Motor neuron (in vitro differentiated cells): ENCODE results near the gene PRKG2. TPM values are rescaled to one million over a fixed set of nuclear protein-coding genes. Genes with fewer than 3 reads are reported as not detected.

Experiments
- ATAC-seq, 8 experiments: fragments of 200-7000 bp; cut with Tn5 transposase; replicated peaks in 6 of 8; 2 replicates each; pipeline ENCODE4 v1.8.0; 2021; ENCODE audit warnings: mild to moderate bottlenecking in 8 of 8, moderate library complexity in 8 of 8
- H3K27ac ChIP-seq, 2 donors: fragments of 250-450 bp; sonication (Bioruptor Pico); 2 replicates each; pipeline ENCODE4 v1.9.0; 2021; ENCODE audit warnings: antibody characterized with exemption in 2 of 2, mild to moderate bottlenecking in 2 of 2, moderate library complexity in 1 of 2
- H3K4me1 ChIP-seq, 2 donors: fragments of 250-450 bp; sonication (Bioruptor Pico); replicated peaks in 1 of 2; 2 replicates each; pipeline ENCODE4 v1.6.1; 2021; ENCODE audit warnings: antibody characterized with exemption in 2 of 2, mild to moderate bottlenecking in 2 of 2, moderate library complexity in 1 of 2
- H3K4me3 ChIP-seq, 5 donors: fragments of 250-450 bp; sonication (Bioruptor Pico); 2 replicates each; pipeline ENCODE4 v1.9.0; 2021; ENCODE audit warnings: antibody characterized with exemption in 5 of 5, mild to moderate bottlenecking in 5 of 5, moderate library complexity in 4 of 5
- WGBS, 10 experiments: fragments of 450-650 bp; shearing (Covaris generic); methylation state at CpG; one replicate each; pipeline ENCODE4 v1.0.0; 2022; 5-methylcytosine and 5-hydroxymethylcytosine counted together
- in situ Hi-C, 9 experiments: fragments of 400-800 bp; cut with MboI; loops; one replicate each; pipeline ENCODE4 v1.15.0; 2021; ENCODE audit warnings: low sequenced_read_pairs in 9 of 9, low pct_unique_long_range_greater_than_20kb in 2 of 9; ENCODE audit not compliant: unreplicated experiment in 9 of 9
- total RNA-seq, 8 experiments: library from RNA; unstranded; fragments of 300-600 nt; gene quantifications; 2 replicates each; pipeline versions ENCODE4 v1.2.3 to v1.2.4, GENCODE V29; 2022

Gene PRKG2
- total RNA-seq, 8 experiments from 2014 or later: 0.31 to 3.1 (median 0.96) TPM

DNA sequence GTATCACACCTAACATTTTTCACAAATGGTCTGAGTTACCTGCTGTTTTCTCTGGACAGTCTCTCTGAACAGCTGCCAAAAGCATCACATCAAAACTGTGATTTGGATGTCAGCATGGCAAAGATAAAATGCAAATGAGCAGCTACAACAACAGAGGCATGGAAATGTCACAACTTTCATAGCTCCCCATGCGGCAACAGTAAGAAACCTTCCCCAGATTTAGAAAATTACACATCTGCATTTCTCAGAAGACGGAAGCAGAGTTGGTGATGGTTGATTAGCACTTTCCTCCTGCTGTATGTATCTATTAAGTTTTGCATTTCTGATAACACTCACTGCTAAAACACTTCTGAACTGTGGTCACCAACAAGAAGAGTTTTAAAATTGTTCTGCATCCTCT, 9.7 kb downstream of the PRKG2 start:
- in situ Hi-C loops: no loop called here

DNA sequence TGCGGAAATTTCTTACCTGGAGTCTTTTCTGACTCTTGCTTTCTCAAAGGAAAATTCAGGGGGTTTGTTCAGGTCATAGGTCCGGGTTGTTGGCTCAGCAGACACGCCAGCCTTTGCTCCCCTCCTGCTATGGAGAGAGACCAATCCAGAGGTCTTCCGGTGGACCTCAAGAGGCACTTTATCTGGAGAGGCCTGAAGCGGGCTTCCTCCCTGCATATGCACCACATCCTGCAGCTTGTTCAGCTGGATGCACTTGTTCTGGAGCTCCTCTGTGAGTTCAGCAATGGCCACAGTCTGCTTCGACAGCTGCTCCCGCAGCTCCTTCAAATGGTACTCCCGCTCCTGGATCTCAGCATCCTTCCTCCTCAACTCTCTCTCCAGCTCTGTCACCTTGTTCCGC, 10.5 kb downstream of the PRKG2 start:
- 76 to 100% (median 90%) methylated on average over 1 to 6 of the region's 9 CpGs; no CpG with 5 or more reads in 3 of the 10 experiments for WGBS, 10 experiments
- H3K4me3 ChIP-seq: no peak overlapping the region
- no peak for ATAC-seq
- no peak overlapping the region for H3K27ac ChIP-seq
- no peaks in the 10 kb centered on the region for H3K4me1 ChIP-seq
- in situ Hi-C loops: no loop called here

More for the DNA sequence above, 9.7 kb downstream of the PRKG2 start:
- ATAC-seq: no peak
- 87 to 100% (median 100%) methylated on average over 1 to 2 of the region's 2 CpGs; no CpG with 5 or more reads in 1 of the 10 experiments for WGBS, 10 experiments
- no peak overlapping the region for H3K27ac ChIP-seq
- H3K4me1 ChIP-seq: no peaks in the 10 kb centered on the region
- H3K4me3 ChIP-seq: no peak overlapping the region

DNA sequence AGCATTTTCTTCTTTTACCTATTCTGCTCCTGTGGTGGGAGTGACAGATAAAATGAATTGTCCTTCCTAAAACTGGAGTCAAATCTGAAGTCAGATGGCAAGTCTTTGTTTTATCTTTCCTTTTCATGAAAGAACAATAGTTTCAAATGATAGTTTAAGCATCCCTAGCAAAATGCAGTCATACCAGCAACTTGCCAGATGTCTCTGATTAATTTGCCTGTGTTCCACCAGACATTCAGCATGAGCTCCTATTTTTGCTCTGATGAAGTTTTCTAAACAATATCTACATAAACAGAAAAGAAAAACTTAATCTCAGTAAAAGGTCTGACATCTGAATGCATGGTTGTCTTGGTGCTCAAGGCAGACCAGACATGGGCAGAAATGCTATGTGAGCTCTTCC, 15.2 kb downstream of the PRKG2 start:
- no peak overlapping the region for H3K27ac ChIP-seq
- no peaks in the 10 kb centered on the region for H3K4me1 ChIP-seq
- no peak overlapping the region for H3K4me3 ChIP-seq
- in situ Hi-C loops: no loop called here
- ATAC-seq: no peak

DNA sequence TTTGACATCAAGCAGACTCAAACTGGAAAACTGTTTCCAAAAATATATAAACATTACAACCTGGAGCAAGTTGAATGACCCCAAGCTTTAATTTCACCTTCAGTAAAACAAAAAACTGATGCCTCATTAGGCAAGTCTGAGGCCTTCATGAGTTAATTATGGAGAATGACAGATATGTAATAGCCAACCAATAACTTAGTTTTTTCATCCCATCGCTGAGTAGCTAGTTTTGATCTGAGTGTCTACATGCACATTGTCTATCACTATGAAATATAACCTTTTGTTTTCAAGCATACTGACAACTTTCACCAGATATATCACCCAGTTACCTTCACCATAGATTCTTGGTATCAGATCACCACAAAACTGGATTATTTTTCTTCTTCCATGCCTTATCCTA, 16.4 kb downstream of the PRKG2 start:
- Histone ChIP-seq H3K4me3 (no peak overlapping the region), H3K4me1 (no peaks in the 10 kb centered on the region), H3K27ac (no peak overlapping the region)
- WGBS, 10 experiments: 33 to 100% (median 95%) methylated on average over 1 of the region's 1 CpG; no CpG with 5 or more reads in 4 of the 10 experiments
- in situ Hi-C loops: no loop called here
- ATAC-seq: no peak

DNA sequence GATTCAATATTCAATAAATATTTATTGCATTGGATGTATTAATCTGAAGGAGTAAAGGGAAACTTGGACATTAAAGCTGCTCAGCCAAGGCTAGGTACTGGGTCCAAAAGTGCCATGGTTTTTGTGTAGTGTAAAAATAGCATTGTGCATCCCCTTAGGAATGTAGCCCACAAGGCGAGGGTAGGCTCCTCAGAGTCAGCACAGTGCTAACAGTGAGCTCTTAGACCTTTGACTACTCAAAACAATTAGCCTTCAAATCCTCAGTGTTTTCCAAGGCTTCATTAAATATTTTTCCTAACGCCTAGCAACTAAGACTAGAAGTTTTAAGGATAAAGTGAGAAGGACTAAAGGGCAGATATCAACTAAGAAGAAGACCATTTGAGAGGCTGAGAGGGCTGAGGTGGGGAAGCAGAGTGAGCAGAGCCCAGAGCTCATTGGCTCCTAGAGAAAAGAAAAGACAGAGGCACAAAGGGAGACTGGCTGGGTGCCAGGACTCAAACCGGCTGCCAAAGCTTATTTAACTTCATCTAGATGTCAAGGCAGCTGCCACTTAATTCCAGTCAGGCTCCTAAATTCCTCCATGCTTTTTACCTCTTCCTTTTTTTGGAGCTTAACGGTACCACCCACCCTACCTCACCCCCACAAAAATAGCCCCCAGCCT, 17.0 kb downstream of the PRKG2 start:
- WGBS, 10 experiments: 22 to 83% (median 68%) methylated on average over 1 to 3 of the region's 4 CpGs; no CpG with 5 or more reads in 3 of the 10 experiments
- peak in 1 of 8 experiments; percentile 78 for ATAC-seq
- Histone ChIP-seq H3K4me1 (no peaks in the 10 kb centered on the region), H3K4me3 (no peak overlapping the region), H3K27ac (no peak overlapping the region)
- in situ Hi-C loops: no loop called here

DNA sequence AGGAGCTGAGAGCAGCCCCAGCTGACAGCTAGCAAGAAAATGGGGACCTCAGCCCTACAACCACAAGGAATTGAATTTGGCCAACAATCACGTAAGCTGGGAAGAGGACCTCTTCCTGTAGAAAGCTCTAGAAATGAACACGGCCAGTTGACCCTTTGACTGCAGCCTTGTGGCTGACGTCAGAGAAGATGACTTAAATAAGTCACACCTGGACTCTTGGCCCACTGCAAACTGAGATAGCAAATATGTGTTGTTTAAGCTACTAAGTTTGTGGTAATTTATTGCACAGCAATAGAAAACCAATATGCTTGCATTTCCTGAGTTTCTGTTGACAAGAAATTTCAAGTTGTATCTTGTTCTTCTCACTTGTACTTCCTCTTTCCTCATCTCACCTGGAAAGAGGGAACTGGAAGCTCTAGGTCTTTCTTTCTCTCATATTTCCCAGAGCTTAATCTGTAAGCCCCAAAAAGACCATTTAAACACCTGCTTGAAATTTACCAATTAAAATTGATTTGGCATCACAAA, 18.8 kb downstream of the PRKG2 start:
- 71 to 100% (median 89%) methylated on average over 1 to 3 of the region's 3 CpGs; no CpG with 5 or more reads in 2 of the 10 experiments for WGBS, 10 experiments
- no peak for ATAC-seq
- H3K4me1 ChIP-seq: no peaks in the 10 kb centered on the region
- in situ Hi-C loops: no loop called here
- no peak overlapping the region for H3K27ac ChIP-seq
- H3K4me3 ChIP-seq: no peak overlapping the region

DNA sequence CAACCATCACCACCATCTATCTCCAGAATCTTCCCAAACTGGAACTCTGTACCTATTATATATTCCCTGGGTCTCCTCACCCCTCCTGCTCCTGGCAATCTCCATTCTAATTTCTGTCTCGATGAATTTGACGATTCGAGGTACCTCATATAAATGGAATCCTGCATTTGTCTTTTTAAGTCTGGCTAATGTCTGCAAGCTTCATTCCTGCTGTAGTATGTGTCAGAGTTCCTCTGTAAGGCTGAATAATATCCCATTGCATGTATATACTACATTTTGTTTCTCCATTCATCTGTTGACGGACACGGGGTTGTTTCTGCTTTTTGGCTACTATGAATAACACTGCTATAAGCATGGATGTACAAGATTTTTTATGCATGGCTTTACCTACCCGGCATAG, 19.5 kb downstream of the PRKG2 start:
- H3K27ac ChIP-seq: no peak overlapping the region
- H3K4me1 ChIP-seq: no peaks in the 10 kb centered on the region
- H3K4me3 ChIP-seq: no peak overlapping the region
- 20 to 100% (median 81%) methylated on average over 1 to 6 of the region's 6 CpGs for WGBS, 10 experiments
- in situ Hi-C loops: no loop called here
- ATAC-seq: no peak

DNA sequence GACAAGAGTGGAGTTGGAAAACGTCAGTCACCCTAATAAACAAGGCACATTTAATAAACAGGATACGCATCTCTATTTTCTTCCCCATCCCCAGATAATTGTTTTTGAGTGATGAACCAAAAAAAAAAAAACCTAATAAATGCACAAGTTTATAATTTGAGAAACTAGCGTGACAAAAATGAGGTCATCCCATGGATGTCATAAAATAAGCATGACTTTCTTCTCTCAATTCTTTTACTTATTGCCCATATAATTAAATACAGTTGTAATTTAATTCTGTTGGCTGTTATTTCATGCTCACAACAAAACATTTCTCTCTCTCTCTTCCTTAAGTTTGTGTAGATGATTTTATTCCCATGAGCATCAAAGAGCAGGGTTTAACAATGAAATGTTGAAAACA, 20.7 kb downstream of the PRKG2 start:
- H3K4me1 ChIP-seq: no peaks in the 10 kb centered on the region
- in situ Hi-C loops: no loop called here
- no peak overlapping the region for H3K4me3 ChIP-seq
- H3K27ac ChIP-seq: no peak overlapping the region
- WGBS, 10 experiments: 10 to 91% (median 64%) methylated on average over 2 to 3 of the region's 3 CpGs; no CpG with 5 or more reads in 1 of the 10 experiments
- ATAC-seq: no peak

DNA sequence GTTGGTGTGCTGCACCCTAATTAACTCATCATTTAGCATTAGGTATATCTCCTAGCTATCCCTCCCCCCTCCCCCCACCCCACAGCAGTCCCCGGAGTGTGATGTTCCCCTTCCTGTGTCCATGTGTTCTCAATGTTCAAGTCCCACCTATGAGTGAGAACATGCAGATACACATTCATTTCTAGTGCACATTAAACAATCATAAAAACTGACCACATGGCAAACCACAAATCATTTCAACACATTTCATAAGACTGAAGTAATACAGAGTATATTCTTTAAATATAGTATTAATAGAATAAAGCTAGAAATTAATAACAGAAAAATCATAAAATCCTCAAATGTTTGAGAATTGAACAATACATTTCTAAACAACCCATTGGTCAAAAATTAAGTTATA, 34.1 kb downstream of the PRKG2 start:
- WGBS, 10 experiments: 83% methylated on average over 1 of the region's 1 CpG; no CpG with 5 or more reads in 9 of the 10 experiments
- Histone ChIP-seq H3K4me3 (no peak overlapping the region), H3K4me1 (no peaks in the 10 kb centered on the region), H3K27ac (no peak overlapping the region)
- ATAC-seq: no peak
- in situ Hi-C loops: no loop called here

DNA sequence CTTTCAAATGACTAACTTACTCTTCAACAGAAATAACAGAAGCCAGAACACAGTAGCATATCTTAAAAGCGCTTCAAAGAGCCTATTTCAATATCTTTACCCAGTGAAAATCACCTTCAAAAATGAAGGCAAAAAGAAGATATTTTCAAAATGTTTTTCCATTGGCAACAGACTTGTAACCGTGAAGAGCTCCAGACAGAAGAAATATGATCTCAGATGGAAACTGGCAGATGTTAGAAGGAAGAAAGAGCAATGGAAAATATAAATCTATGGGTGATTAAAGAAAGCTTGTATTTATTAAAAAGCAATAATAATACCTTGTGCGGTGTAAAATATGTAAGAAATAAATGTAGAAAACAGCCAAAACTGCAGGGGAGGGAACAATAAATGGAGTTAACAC, 35.7 kb downstream of the PRKG2 start:
- Histone ChIP-seq H3K4me3 (no peak overlapping the region), H3K27ac (no peak overlapping the region), H3K4me1 (no peaks in the 10 kb centered on the region)
- ATAC-seq: no peak
- 21 to 100% (median 88%) methylated on average over 2 to 3 of the region's 3 CpGs for WGBS, 10 experiments
- in situ Hi-C loops: no loop called here

DNA sequence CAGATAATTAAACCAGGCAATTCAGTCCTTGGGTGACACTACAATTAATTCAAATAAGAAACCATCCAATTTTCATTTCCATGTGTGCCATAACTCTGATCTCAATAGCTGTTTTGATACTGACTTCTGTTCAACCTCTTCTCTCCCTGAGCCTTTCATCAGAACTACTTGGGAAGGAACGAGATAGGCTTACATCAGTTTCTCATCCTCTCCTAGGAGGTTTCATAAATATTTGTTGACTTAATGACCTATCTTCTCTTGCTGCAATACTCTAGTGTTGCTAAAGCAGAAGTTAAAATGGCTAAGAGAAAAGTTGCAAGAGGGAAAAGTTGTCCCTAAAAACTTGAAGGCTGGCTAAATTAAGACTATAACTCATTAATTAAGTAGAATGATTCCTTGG, 41.8 kb downstream of the PRKG2 start:
- Histone ChIP-seq H3K4me3 (no peak overlapping the region), H3K4me1 (no peaks in the 10 kb centered on the region), H3K27ac (no peak overlapping the region)
- in situ Hi-C loops: no loop called here
- 0 to 100% (median 78%) methylated on average over 1 of the region's 1 CpG; no CpG with 5 or more reads in 2 of the 10 experiments for WGBS, 10 experiments
- ATAC-seq: no peak

DNA sequence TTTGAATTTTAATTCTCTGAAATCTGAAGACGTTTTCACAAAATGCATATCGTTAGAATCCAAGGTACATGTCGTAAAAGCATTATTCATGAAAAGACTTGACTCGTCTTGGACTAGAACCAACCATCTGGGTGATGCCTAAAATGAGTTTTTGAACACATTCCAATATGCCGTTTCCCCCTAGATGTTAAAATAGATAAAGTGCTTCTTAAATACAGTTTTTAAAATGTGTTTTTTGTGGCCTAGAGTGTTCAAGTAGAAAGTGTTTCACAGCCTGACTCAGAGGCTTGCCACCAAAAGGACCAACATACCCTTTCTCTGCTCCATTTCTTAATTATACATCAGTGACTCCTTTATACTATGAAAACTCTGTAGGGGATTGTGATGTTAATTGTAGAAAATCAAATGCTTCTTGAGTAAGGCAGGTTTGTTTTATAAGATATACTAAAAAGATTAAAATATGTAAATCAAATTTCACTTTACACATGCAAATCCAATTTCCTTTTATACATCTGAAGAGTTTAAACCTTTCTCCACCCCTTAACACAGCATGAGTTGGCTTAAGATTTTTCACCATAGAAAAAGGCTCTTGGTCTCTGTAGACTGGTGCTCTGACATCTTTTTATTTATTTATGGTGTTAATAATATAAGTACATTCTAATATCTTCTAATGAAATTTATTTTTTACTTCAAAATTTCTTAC, 48.4 kb downstream of the PRKG2 start:
- Histone ChIP-seq H3K27ac (no peak overlapping the region), H3K4me3 (no peak overlapping the region), H3K4me1 (peaks cover 0 to 16% of the 10 kb centered on the region in 2 donors)
- peak in 3 of 8 experiments; percentile 38 to 68 (median 66) for ATAC-seq
- in situ Hi-C loops: no loop called here
- 0 to 100% (median 64%) methylated on average over 2 to 5 of the region's 5 CpGs; no CpG with 5 or more reads in 1 of the 10 experiments for WGBS, 10 experiments

DNA sequence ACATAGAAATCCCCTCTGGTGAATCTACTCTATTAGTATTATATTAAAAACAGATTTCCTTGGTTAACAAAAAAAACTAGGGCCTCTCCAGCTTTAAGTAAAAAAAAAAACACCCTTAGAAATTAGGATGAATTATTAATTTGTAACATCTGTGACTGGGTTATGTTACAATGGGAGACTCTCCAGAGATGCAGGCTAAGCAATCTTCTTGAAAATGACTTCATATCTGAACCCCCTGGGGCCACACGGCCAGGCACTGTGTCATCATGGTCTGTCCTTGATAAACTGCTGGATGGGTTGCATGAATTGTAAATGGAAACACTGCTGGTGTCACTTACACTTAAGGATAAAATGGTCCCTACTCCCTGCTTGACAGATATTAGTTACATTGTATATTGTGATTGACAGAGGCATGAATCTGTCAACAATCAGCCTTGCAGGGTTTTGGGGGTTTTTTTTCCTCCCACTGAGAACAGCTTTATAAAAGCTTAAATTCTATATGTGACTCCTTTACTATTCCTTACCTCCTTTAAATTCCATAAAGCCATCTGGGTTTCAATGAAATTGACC, 49.1 kb downstream of the PRKG2 start:
- 0 to 33% (median 13%) methylated on average over 1 of the region's 1 CpG; no CpG with 5 or more reads in 4 of the 10 experiments for WGBS, 10 experiments
- Histone ChIP-seq H3K4me3 (no peak overlapping the region), H3K4me1 (peaks cover 0 to 16% of the 10 kb centered on the region in 2 donors), H3K27ac (no peak overlapping the region)
- ATAC-seq: peak; percentile 32 to 95 (median 82)
- in situ Hi-C loops: no loop called here
